GM23338 (cell line): ENCODE measurements around the gene PACS1. TPM values are rescaled to one million over a fixed set of nuclear protein-coding genes. Genes with fewer than 3 reads are reported as not detected.

Source experiments
- ATAC-seq: fragments of 200-7000 bp; cut with Tn5 transposase; 3 replicates; pipeline ENCODE4 v1.9.1; 2020
- DNase-seq: peaks from one replicate; pipeline ENCODE4 v3.0.0-alpha.2; 2015; ENCODE audit warnings: low spot score
- H2AFZ ChIP-seq: fragments of 200-600 bp; sonication (generic); 2 replicates; pipeline ENCODE4 v1.8.0; 2016; ENCODE audit warnings: antibody characterized with exemption, mild to moderate bottlenecking, moderate library complexity
- H3F3A ChIP-seq: fragments of 200-600 bp; sonication (generic); replicated peaks from 2 replicates; pipeline ENCODE4 v1.8.0; 2017; ENCODE audit warnings: antibody characterized with exemption, mixed run types, low read depth
- H3K27ac ChIP-seq: fragments of 200-600 bp; sonication (generic); 2 replicates; pipeline ENCODE4 v1.6.1; 2016; ENCODE audit warnings: low read depth
- H3K27me3 ChIP-seq: fragments of 200-600 bp; sonication (generic); 2 replicates; pipeline ENCODE4 v1.8.0; 2016; ENCODE audit warnings: mild to moderate bottlenecking, mixed run types, moderate library complexity; ENCODE audit not compliant: insufficient read depth
- H3K36me3 ChIP-seq: fragments of 200-600 bp; sonication (generic); 2 replicates; pipeline ENCODE4 v1.8.0; 2016; ENCODE audit warnings: mild to moderate bottlenecking; ENCODE audit not compliant: insufficient read depth
- H3K4me1 ChIP-seq: fragments of 200-600 bp; sonication (generic); 2 replicates; pipeline ENCODE4 v1.8.0; 2016; ENCODE audit warnings: mild to moderate bottlenecking, moderate library complexity; ENCODE audit not compliant: insufficient read depth
- H3K4me2 ChIP-seq: fragments of 200-600 bp; sonication (generic); 2 replicates; pipeline ENCODE4 v1.7.1; 2017; ENCODE audit warnings: mixed run types
- H3K4me3 ChIP-seq: fragments of 200-600 bp; sonication (generic); 2 replicates; pipeline ENCODE4 v1.6.1; 2016; ENCODE audit warnings: mixed run types
- H3K79me2 ChIP-seq: fragments of 200-600 bp; sonication (generic); replicated peaks from 2 replicates; pipeline ENCODE4 v1.8.0; 2017; ENCODE audit warnings: mild to moderate bottlenecking; ENCODE audit not compliant: insufficient read depth
- H3K9me2 ChIP-seq: fragments of 200-600 bp; sonication (generic); 2 replicates; pipeline ENCODE4 v1.8.0; 2017; ENCODE audit not compliant: insufficient read depth
- H4K20me1 ChIP-seq: fragments of 200-600 bp; sonication (generic); replicated peaks from 2 replicates; pipeline ENCODE4 v1.8.0; 2017; ENCODE audit warnings: mild to moderate bottlenecking; ENCODE audit not compliant: insufficient read depth
- H3K27ac Mint-ChIP-seq: 2 replicates; pipeline ENCODE4 v1.8.0; 2020; ENCODE audit warnings: inconsistent platforms, mild to moderate bottlenecking, moderate library complexity, mixed read lengths
- H3K27me3 Mint-ChIP-seq: 3 replicates; pipeline ENCODE4 v1.8.0; 2022; ENCODE audit warnings: low read depth, mild to moderate bottlenecking, moderate library complexity, mixed read lengths, inconsistent platforms; ENCODE audit not compliant: insufficient read depth, poor library complexity
- H3K36me3 Mint-ChIP-seq: 3 replicates; pipeline ENCODE4 v1.8.0; 2021; ENCODE audit warnings: low read depth, mild to moderate bottlenecking, inconsistent platforms, moderate library complexity, mixed read lengths
- H3K4me1 Mint-ChIP-seq: 3 replicates; pipeline ENCODE4 v1.8.0; 2020; ENCODE audit warnings: mild to moderate bottlenecking, inconsistent platforms, mixed read lengths
- H3K4me3 Mint-ChIP-seq: 3 replicates; pipeline ENCODE4 v1.8.0; 2021; ENCODE audit warnings: moderate library complexity, mild to moderate bottlenecking, inconsistent platforms, mixed read lengths
- H3K9me3 Mint-ChIP-seq: 3 replicates; pipeline ENCODE4 v1.8.0; 2020; ENCODE audit warnings: moderate library complexity, mild to moderate bottlenecking, inconsistent platforms, mixed read lengths
- CREB1 ChIP-seq: fragments of 250-450 bp; sonication (Bioruptor Pico); IDR thresholded peaks from 2 replicates; pipeline ENCODE4 v1.5.0; 2020; ENCODE audit warnings: low read depth, mild to moderate bottlenecking, moderate library complexity
- EZH2 ChIP-seq: fragments of 200-600 bp; sonication (generic); IDR thresholded peaks from one replicate; pipeline ENCODE4 v1.8.0; 2017; ENCODE audit warnings: antibody characterized with exemption, mild to moderate bottlenecking, low read depth; ENCODE audit not compliant: unreplicated experiment
- JUNB ChIP-seq: IDR thresholded peaks from one replicate; pipeline ENCODE4 v1.6.1; 2016; ENCODE audit warnings: antibody characterized with exemption; ENCODE audit not compliant: unreplicated experiment
- POLR2AphosphoS5 ChIP-seq: IDR thresholded peaks from 2 replicates; pipeline ENCODE4 v1.6.1; 2016; ENCODE audit warnings: antibody characterized with exemption, low read depth
- STAT1 ChIP-seq: IDR thresholded peaks from one replicate; pipeline ENCODE4 v1.6.1; 2016; ENCODE audit warnings: antibody characterized with exemption; ENCODE audit not compliant: unreplicated experiment
- ZNF331 ChIP-seq: fragments of 250-450 bp; sonication (Bioruptor Pico); IDR thresholded peaks from 2 replicates; pipeline ENCODE4 v1.5.0; 2020; ENCODE audit warnings: low read depth, mild to moderate bottlenecking, moderate library complexity
- polyA plus RNA-seq: library from polyadenylated mRNA; unstranded; fragments of >200 nt; fragmentation: Nextera tagmentation; extraction: Ambion mirVana; gene quantifications from 2 replicates; pipeline ENCODE4 v1.2.1, GENCODE V29; 2016
- total RNA-seq: library from RNA; depleted of rRNA; stranded (reverse); fragments of >200 nt; shearing (Covaris generic); gene quantifications from 2 replicates; pipeline ENCODE4 v1.2.3, GENCODE V29; 2014
- TF ChIP-seq, protein P1 (sequence below): IDR thresholded peaks from one replicate; pipeline ENCODE4 v1.6.1; 2018; ENCODE audit warnings: antibody characterized with exemption; ENCODE audit not compliant: unreplicated experiment
- TF ChIP-seq, protein P2 (sequence below), 2 experiments: fragments of 200-600 bp in 1 of 2; sonication (generic) in 1 of 2; conservative IDR thresholded peaks; 2 replicates each; pipeline versions ENCODE4 v1.5.1 to v1.6.1; 2016 to 2017; ENCODE audit warnings: antibody characterized with exemption in 2 of 2, low read depth in 2 of 2, mild to moderate bottlenecking in 2 of 2, moderate library complexity in 1 of 2
- TF ChIP-seq, protein P3 (sequence below): IDR thresholded peaks from 2 replicates; pipeline ENCODE4 v1.6.1; 2016; ENCODE audit warnings: antibody characterized with exemption

PACS1 gene
- total and polyA plus RNA-seq, 2 experiments from 2014 or later = 8.0 to 37.5 TPM

DNA sequence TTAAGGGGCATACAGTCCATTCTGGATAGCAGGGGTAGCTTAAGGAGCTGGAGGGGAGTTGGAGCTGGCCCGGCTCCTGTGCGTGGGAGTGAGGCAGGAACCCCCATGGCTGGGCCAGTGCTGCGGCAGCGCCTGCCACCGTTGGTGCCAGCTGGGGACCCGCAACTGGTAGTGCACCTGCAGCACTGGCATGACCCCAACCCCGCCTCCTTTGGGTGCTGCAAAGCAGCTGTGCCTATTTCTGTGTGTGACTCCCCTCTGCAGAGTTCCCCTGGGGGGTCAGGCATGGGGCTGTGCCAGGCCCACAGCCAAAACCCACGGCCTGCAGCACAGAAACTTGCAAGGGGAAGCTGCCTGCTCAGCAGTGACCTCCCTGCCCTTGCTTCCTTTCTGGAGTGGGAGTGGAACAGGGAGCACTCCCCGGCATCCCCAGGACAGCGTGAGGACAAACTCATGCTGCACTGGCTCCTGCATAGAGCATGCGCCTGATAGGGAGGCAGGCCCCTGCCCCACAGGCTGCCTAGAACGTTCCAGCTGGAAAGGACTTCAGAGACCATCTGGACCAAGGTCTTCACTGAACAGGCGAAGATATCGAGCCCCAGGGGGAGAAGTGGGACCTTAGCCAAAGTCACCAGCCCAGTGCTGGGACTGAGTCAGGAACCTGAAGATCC lies 172.2 kb downstream of the PACS1 start:
- H4K20me1 ChIP-seq = no peaks in the 10 kb centered on the region; the same call in 1 of the 2 replicates
- no peaks in the 10 kb centered on the region; the same call in 2 of the 3 replicates for H3K36me3 Mint-ChIP-seq
- peaks cover 15% of the 10 kb centered on the region for H3K27me3 Mint-ChIP-seq
- H3K27ac ChIP-seq = no peak overlapping the region
- TF ChIP-seq JUNB (no peak), EZH2 (no peak), CREB1 (CRISPR knock-in tag) (no peak), STAT1 (no peak), POLR2AphosphoS5 (no peak), ZNF331 (CRISPR knock-in tag) (no peak)
- TF ChIP-seq, protein P1, sequence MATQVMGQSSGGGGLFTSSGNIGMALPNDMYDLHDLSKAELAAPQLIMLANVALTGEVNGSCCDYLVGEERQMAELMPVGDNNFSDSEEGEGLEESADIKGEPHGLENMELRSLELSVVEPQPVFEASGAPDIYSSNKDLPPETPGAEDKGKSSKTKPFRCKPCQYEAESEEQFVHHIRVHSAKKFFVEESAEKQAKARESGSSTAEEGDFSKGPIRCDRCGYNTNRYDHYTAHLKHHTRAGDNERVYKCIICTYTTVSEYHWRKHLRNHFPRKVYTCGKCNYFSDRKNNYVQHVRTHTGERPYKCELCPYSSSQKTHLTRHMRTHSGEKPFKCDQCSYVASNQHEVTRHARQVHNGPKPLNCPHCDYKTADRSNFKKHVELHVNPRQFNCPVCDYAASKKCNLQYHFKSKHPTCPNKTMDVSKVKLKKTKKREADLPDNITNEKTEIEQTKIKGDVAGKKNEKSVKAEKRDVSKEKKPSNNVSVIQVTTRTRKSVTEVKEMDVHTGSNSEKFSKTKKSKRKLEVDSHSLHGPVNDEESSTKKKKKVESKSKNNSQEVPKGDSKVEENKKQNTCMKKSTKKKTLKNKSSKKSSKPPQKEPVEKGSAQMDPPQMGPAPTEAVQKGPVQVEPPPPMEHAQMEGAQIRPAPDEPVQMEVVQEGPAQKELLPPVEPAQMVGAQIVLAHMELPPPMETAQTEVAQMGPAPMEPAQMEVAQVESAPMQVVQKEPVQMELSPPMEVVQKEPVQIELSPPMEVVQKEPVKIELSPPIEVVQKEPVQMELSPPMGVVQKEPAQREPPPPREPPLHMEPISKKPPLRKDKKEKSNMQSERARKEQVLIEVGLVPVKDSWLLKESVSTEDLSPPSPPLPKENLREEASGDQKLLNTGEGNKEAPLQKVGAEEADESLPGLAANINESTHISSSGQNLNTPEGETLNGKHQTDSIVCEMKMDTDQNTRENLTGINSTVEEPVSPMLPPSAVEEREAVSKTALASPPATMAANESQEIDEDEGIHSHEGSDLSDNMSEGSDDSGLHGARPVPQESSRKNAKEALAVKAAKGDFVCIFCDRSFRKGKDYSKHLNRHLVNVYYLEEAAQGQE = no peak
- TF ChIP-seq, protein P2, sequence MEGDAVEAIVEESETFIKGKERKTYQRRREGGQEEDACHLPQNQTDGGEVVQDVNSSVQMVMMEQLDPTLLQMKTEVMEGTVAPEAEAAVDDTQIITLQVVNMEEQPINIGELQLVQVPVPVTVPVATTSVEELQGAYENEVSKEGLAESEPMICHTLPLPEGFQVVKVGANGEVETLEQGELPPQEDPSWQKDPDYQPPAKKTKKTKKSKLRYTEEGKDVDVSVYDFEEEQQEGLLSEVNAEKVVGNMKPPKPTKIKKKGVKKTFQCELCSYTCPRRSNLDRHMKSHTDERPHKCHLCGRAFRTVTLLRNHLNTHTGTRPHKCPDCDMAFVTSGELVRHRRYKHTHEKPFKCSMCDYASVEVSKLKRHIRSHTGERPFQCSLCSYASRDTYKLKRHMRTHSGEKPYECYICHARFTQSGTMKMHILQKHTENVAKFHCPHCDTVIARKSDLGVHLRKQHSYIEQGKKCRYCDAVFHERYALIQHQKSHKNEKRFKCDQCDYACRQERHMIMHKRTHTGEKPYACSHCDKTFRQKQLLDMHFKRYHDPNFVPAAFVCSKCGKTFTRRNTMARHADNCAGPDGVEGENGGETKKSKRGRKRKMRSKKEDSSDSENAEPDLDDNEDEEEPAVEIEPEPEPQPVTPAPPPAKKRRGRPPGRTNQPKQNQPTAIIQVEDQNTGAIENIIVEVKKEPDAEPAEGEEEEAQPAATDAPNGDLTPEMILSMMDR (conservative IDR thresholded peaks at IDR 0.05; ENCODE audit: low read depth in 2 of 2) = no peak
- TF ChIP-seq, protein P3, sequence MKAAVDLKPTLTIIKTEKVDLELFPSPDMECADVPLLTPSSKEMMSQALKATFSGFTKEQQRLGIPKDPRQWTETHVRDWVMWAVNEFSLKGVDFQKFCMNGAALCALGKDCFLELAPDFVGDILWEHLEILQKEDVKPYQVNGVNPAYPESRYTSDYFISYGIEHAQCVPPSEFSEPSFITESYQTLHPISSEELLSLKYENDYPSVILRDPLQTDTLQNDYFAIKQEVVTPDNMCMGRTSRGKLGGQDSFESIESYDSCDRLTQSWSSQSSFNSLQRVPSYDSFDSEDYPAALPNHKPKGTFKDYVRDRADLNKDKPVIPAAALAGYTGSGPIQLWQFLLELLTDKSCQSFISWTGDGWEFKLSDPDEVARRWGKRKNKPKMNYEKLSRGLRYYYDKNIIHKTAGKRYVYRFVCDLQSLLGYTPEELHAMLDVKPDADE = no peak
- H3K36me3 ChIP-seq = no peaks in the 10 kb centered on the region
- no peak overlapping the region for H3K4me3 ChIP-seq
- H3F3A ChIP-seq = 0 out of 2 replicates have a peak, but pooled peaks cover 4% of the 10 kb centered on the region
- H3K9me3 Mint-ChIP-seq = no peaks in the 10 kb centered on the region; the same call in 2 of the 3 replicates
- H3K4me3 Mint-ChIP-seq = no peak overlapping the region
- H3K4me1 ChIP-seq = no peaks in the 10 kb centered on the region
- no peak overlapping the region for H2AFZ ChIP-seq
- no peaks in the 10 kb centered on the region for H3K79me2 ChIP-seq
- H3K9me2 ChIP-seq = no peaks in the 10 kb centered on the region
- no peak overlapping the region for H3K27ac Mint-ChIP-seq
- DNase-seq = no peak
- peaks cover 2% of the 10 kb centered on the region; the same call in 1 of the 3 replicates for H3K4me1 Mint-ChIP-seq
- no peak overlapping the region for H3K4me2 ChIP-seq
- no peak for ATAC-seq
- no peaks in the 10 kb centered on the region for H3K27me3 ChIP-seq
